Neural progenitor cell (in vitro differentiated cells): ENCODE measurements around the gene IL7R. TPM values are rescaled to one million over a fixed set of nuclear protein-coding genes. Genes with fewer than 3 reads are reported as not detected.
"Not testable (repeated sequence)": the region's sequence is repeated elsewhere in the genome, so short reads cannot be mapped to it uniquely, and the experiment has no call there.

Source experiments
- DNase-seq: peaks from one replicate; pipeline ENCODE4 v3.0.0-alpha.2; 2016; ENCODE audit warnings: low spot score
- H2AFZ ChIP-seq: fragments of 200-600 bp; sonication (generic); replicated peaks from 2 replicates; pipeline ENCODE4 v1.6.1; 2016; ENCODE audit warnings: antibody characterized with exemption
- H3F3A ChIP-seq: fragments of 200-600 bp; sonication (generic); 2 replicates; pipeline ENCODE4 v1.6.1; 2016; ENCODE audit warnings: antibody characterized with exemption, low read depth
- H3K27ac ChIP-seq: fragments of 200-600 bp; sonication (generic); 2 replicates; pipeline ENCODE4 v1.5.1; 2016; ENCODE audit warnings: mild to moderate bottlenecking
- H3K27me3 ChIP-seq: fragments of 200-600 bp; sonication (generic); 2 replicates; pipeline ENCODE4 v1.6.1; 2016; ENCODE audit warnings: mild to moderate bottlenecking, moderate library complexity
- H3K36me3 ChIP-seq: fragments of 200-600 bp; sonication (generic); 2 replicates; pipeline ENCODE4 v1.5.1; 2016
- H3K4me1 ChIP-seq: fragments of 200-600 bp; sonication (generic); 2 replicates; pipeline ENCODE4 v1.6.1; 2016; ENCODE audit warnings: mixed run types
- H3K4me2 ChIP-seq: fragments of 200-600 bp; sonication (generic); 2 replicates; pipeline ENCODE4 v1.6.1; 2016
- H3K4me3 ChIP-seq: fragments of 200-600 bp; sonication (generic); 2 replicates; pipeline ENCODE4 v1.5.1; 2016
- H3K79me2 ChIP-seq: fragments of 200-600 bp; sonication (generic); 2 replicates; pipeline ENCODE4 v1.6.1; 2016; ENCODE audit warnings: low read depth
- H3K9ac ChIP-seq: fragments of 200-600 bp; sonication (generic); 2 replicates; pipeline ENCODE4 v1.6.1; 2016
- H3K9me3 ChIP-seq: fragments of 200-600 bp; sonication (generic); 2 replicates; pipeline ENCODE4 v1.5.1; 2016; ENCODE audit warnings: low read depth
- H4K20me1 ChIP-seq: fragments of 200-600 bp; sonication (generic); 2 replicates; pipeline ENCODE4 v1.6.1; 2016; ENCODE audit warnings: low read depth
- H3K27ac Mint-ChIP-seq: 3 replicates; pipeline ENCODE4 v1.8.0; 2021; ENCODE audit warnings: mixed read lengths
- H3K27me3 Mint-ChIP-seq: 2 replicates; pipeline ENCODE4 v1.8.0; 2022; ENCODE audit warnings: low read depth, mild to moderate bottlenecking, inconsistent platforms, moderate library complexity, mixed read lengths; ENCODE audit not compliant: insufficient read depth
- H3K36me3 Mint-ChIP-seq: 3 replicates; pipeline ENCODE4 v1.8.0; 2021; ENCODE audit warnings: mixed read lengths
- H3K4me1 Mint-ChIP-seq: 3 replicates; pipeline ENCODE4 v1.8.0; 2021; ENCODE audit warnings: mixed read lengths
- H3K4me3 Mint-ChIP-seq: 3 replicates; pipeline ENCODE4 v1.8.0; 2021; ENCODE audit warnings: mild to moderate bottlenecking, moderate library complexity, mixed read lengths
- H3K9me3 Mint-ChIP-seq: 3 replicates; pipeline ENCODE4 v1.8.0; 2020; ENCODE audit warnings: mixed read lengths
- EZH2 ChIP-seq: fragments of 200-600 bp; sonication (generic); IDR thresholded peaks from 2 replicates; pipeline ENCODE4 v1.6.1; 2017; ENCODE audit warnings: antibody characterized with exemption, mild to moderate bottlenecking, moderate library complexity
- EZH2phosphoT487 ChIP-seq: fragments of 200-600 bp; sonication (generic); IDR thresholded peaks from 2 replicates; pipeline ENCODE4 v1.6.1; 2017; ENCODE audit warnings: antibody characterized with exemption
- total RNA-seq: library from RNA; depleted of rRNA; stranded (reverse); fragments of >200 nt; gene quantifications from 2 replicates; pipeline ENCODE4 v1.2.3, GENCODE V29; 2015; ENCODE audit warnings: low replicate concordance
- TF ChIP-seq, protein P1 (sequence below): fragments of 200-600 bp; sonication (generic); IDR thresholded peaks from 2 replicates; pipeline ENCODE4 v1.5.1; 2017; ENCODE audit warnings: antibody characterized with exemption, mild to moderate bottlenecking

IL7R gene
- total RNA-seq, 1 donor from 2014 or later: not detected

DNA sequence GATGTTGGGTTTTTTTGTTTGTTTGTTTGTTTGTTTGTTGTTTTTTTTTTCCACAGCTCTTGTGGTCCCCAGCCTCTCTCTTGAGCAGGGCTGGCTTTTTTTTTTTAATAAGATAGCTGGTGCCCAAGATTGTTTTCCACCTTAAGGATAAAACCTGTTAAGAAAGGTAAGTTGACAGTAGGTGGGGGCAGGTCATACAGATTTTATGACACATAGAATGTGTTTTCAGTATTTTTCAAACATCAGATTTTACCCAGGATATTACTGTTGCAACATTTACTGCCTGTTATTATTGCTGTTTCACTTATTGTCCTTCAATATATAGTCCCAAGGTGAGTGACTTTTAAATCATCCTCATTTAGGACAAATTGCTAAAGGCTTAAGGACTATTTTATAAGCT, 3.9 kb upstream of the IL7R start:
- H4K20me1 ChIP-seq: no peaks in the 10 kb centered on the region
- H3K36me3 ChIP-seq: no peaks in the 10 kb centered on the region
- H3K9ac ChIP-seq: no peak overlapping the region
- no peaks in the 10 kb centered on the region for H3K9me3 ChIP-seq
- no peak for DNase-seq
- TF ChIP-seq, protein P1, sequence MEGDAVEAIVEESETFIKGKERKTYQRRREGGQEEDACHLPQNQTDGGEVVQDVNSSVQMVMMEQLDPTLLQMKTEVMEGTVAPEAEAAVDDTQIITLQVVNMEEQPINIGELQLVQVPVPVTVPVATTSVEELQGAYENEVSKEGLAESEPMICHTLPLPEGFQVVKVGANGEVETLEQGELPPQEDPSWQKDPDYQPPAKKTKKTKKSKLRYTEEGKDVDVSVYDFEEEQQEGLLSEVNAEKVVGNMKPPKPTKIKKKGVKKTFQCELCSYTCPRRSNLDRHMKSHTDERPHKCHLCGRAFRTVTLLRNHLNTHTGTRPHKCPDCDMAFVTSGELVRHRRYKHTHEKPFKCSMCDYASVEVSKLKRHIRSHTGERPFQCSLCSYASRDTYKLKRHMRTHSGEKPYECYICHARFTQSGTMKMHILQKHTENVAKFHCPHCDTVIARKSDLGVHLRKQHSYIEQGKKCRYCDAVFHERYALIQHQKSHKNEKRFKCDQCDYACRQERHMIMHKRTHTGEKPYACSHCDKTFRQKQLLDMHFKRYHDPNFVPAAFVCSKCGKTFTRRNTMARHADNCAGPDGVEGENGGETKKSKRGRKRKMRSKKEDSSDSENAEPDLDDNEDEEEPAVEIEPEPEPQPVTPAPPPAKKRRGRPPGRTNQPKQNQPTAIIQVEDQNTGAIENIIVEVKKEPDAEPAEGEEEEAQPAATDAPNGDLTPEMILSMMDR: no peak
- TF ChIP-seq EZH2phosphoT487: no peak
- TF ChIP-seq EZH2: no peak
- H2AFZ ChIP-seq: no peak overlapping the region
- H3K9me3 Mint-ChIP-seq: peaks cover 2% of the 10 kb centered on the region
- H3K4me3 ChIP-seq: no peak overlapping the region
- H3K27me3 ChIP-seq: no peaks in the 10 kb centered on the region
- H3K4me1 ChIP-seq: no peaks in the 10 kb centered on the region
- H3K4me2 ChIP-seq: no peak overlapping the region
- no peaks in the 10 kb centered on the region for H3K79me2 ChIP-seq
- no peak overlapping the region for H3K27ac ChIP-seq
- no peaks in the 10 kb centered on the region for H3K4me1 Mint-ChIP-seq
- H3K27me3 Mint-ChIP-seq: peaks cover under 1% of the 10 kb centered on the region
- no peaks in the 10 kb centered on the region for H3F3A ChIP-seq
- H3K36me3 Mint-ChIP-seq: no peaks in the 10 kb centered on the region
- no peak overlapping the region for H3K27ac Mint-ChIP-seq
- H3K4me3 Mint-ChIP-seq: no peak overlapping the region

DNA sequence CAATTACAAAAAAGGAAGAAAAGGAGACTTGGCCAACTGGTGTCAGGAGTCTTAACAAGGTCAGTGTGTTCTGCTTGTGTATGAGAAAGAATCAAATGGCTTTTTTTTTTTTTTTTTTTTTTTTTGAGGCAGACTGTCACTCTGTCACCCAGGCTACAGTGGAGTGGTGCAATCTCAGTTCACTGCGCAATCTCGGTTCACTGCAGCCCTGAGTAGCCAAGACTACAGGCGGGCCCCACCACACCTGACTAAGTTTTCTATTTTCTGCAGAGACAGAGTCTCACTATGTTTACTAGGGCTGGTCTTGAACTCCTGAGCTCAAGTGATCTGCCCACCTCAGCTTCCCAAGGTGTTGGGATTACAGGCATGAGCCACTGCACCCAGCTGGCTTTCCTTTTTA, 3.1 kb upstream of the IL7R start:
- H4K20me1 ChIP-seq: no peaks in the 10 kb centered on the region
- DNase-seq: no peak
- H3F3A ChIP-seq: no peaks in the 10 kb centered on the region
- H3K4me3 ChIP-seq: no peak overlapping the region
- H3K36me3 ChIP-seq: no peaks in the 10 kb centered on the region
- no peaks in the 10 kb centered on the region for H3K79me2 ChIP-seq
- H3K27me3 ChIP-seq: no peaks in the 10 kb centered on the region
- TF ChIP-seq, protein P1: no peak
- TF ChIP-seq EZH2phosphoT487 (no peak), EZH2 (no peak)
- no peaks in the 10 kb centered on the region for H3K9me3 ChIP-seq
- Mint-ChIP-seq H3K9me3 (peaks cover 2% of the 10 kb centered on the region), H3K27ac (no peak overlapping the region), H3K27me3 (no peaks in the 10 kb centered on the region), H3K36me3 (no peaks in the 10 kb centered on the region), H3K4me3 (no peak overlapping the region), H3K4me1 (no peaks in the 10 kb centered on the region)
- no peaks in the 10 kb centered on the region for H3K4me1 ChIP-seq
- no peak overlapping the region for H2AFZ ChIP-seq
- H3K27ac ChIP-seq: no peak overlapping the region
- H3K9ac ChIP-seq: no peak overlapping the region
- H3K4me2 ChIP-seq: no peak overlapping the region

GRCh38 chr5:35854248-35854647, 2.4 kb upstream of the IL7R start:
- Histone ChIP-seq H4K20me1 (no peaks in the 10 kb centered on the region), H3K27ac (no peak overlapping the region), H3K9ac (no peak overlapping the region), H3F3A (no peaks in the 10 kb centered on the region), H3K79me2 (no peaks in the 10 kb centered on the region), H3K4me3 (no peak overlapping the region), H3K36me3 (no peaks in the 10 kb centered on the region), H2AFZ (no peak overlapping the region), H3K4me1 (peaks cover 6% of the 10 kb centered on the region), H3K9me3 (no peaks in the 10 kb centered on the region), H3K27me3 (no peaks in the 10 kb centered on the region), H3K4me2 (no peak overlapping the region)
- no peak for DNase-seq
- no peaks in the 10 kb centered on the region for H3K27me3 Mint-ChIP-seq
- H3K4me3 Mint-ChIP-seq: no peak overlapping the region
- no peaks in the 10 kb centered on the region for H3K36me3 Mint-ChIP-seq
- no peak for TF ChIP-seq EZH2
- TF ChIP-seq, protein P1: no peak
- TF ChIP-seq EZH2phosphoT487: no peak
- no peak overlapping the region for H3K27ac Mint-ChIP-seq
- peaks cover under 1% of the 10 kb centered on the region for H3K9me3 Mint-ChIP-seq
- peaks cover 6% of the 10 kb centered on the region for H3K4me1 Mint-ChIP-seq

DNA sequence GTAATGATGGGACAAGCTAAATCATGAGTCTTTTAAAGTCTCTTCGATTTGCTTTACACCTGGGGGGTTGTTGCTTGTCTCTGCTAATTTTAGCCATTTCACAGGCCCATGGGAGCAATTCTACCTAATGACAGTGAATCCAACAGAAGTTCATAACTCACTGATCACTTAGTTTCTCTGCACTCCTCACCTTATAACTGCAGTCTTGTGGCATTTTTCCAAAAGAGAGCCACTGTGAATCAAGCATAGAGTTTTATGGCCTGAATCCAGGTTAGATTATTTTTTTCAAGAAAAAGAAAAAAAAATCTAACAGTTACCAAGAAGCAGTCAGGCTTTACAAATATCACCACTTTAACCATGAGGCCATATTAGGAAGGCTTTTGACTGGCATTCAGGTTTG, 1.5 kb upstream of the IL7R start:
- DNase-seq: no peak
- H3K27ac Mint-ChIP-seq: no peak overlapping the region
- Histone ChIP-seq H3K9me3 (no peaks in the 10 kb centered on the region), H3K36me3 (no peaks in the 10 kb centered on the region), H3K27me3 (no peaks in the 10 kb centered on the region), H3K4me1 (peaks cover 12% of the 10 kb centered on the region), H3K79me2 (no peaks in the 10 kb centered on the region), H3K9ac (no peak overlapping the region), H3K4me3 (no peak overlapping the region), H4K20me1 (no peaks in the 10 kb centered on the region), H3F3A (no peaks in the 10 kb centered on the region), H3K4me2 (no peak overlapping the region), H3K27ac (no peak overlapping the region), H2AFZ (no peak overlapping the region)
- no peaks in the 10 kb centered on the region for H3K9me3 Mint-ChIP-seq
- peaks cover 16% of the 10 kb centered on the region for H3K4me1 Mint-ChIP-seq
- TF ChIP-seq, protein P1: no peak
- TF ChIP-seq EZH2: no peak
- no peak for TF ChIP-seq EZH2phosphoT487
- H3K4me3 Mint-ChIP-seq: no peak overlapping the region
- H3K36me3 Mint-ChIP-seq: no peaks in the 10 kb centered on the region
- no peaks in the 10 kb centered on the region for H3K27me3 Mint-ChIP-seq

- H3K27me3 ChIP-seq, H3K4me3 Mint-ChIP-seq, H3K27ac Mint-ChIP-seq, H4K20me1 ChIP-seq, H3K4me3 ChIP-seq, H2AFZ ChIP-seq, H3F3A ChIP-seq, H3K9me3 Mint-ChIP-seq, H3K36me3 ChIP-seq, H3K9ac ChIP-seq, H3K79me2 ChIP-seq, H3K4me2 ChIP-seq, DNase-seq, H3K9me3 ChIP-seq, H3K27ac ChIP-seq, H3K27me3 Mint-ChIP-seq, H3K36me3 Mint-ChIP-seq: not testable (repeated sequence)
- peaks cover 12% of the 10 kb centered on the region for H3K4me1 ChIP-seq
- peaks cover 21% of the 10 kb centered on the region for H3K4me1 Mint-ChIP-seq
Observed at GRCh38 chr5:35856186-35856764, 416 bp upstream of the IL7R start.
